CD8-positive, alpha-beta memory T cell (primary cell): ENCODE results near the gene KRTAP9-7. TPM values are rescaled to one million over a fixed set of nuclear protein-coding genes. Genes with fewer than 3 reads are reported as not detected.
"Not testable (repeated sequence)": the region's sequence is repeated elsewhere in the genome, so short reads cannot be mapped to it uniquely, and the experiment has no call there.

Source experiments
- CTCF ChIA-PET: fragments of 350-600 bp; sonication (Branson Sonifier 250); formaldehyde crosslinking; loops from one replicate; lab custom pipeline; 2021; ENCODE audit warnings: antibody characterized with exemption; lab: Charles Lee
- POLR2A ChIA-PET: fragments of 350-600 bp; sonication (Branson Sonifier 250); formaldehyde crosslinking; loops from one replicate; lab custom pipeline; 2021; ENCODE audit warnings: antibody characterized with exemption; lab: Charles Lee
- DNase-seq, 5 donors: peaks; one replicate each; pipeline versions ENCODE4 v3.0.0 to v3.0.0-alpha.2; 2020 to 2022; ENCODE audit warnings: mixed read lengths in 1 of 5
- H3K27ac ChIP-seq: one replicate; pipeline ENCODE4 v1.7.0; 2013; ENCODE audit warnings: low read depth, mild to moderate bottlenecking, low read length, moderate library complexity
- H3K27me3 ChIP-seq: 2 replicates; pipeline ENCODE4 v1.7.0; 2013; ENCODE audit warnings: low read length, mild to moderate bottlenecking; ENCODE audit not compliant: insufficient read depth, poor library complexity, severe bottlenecking
- H3K36me3 ChIP-seq: 2 replicates; pipeline ENCODE4 v1.7.0; 2013; ENCODE audit warnings: mild to moderate bottlenecking, low read length, moderate library complexity; ENCODE audit not compliant: insufficient read depth
- H3K4me1 ChIP-seq: 2 replicates; pipeline ENCODE4 v1.7.0; 2013; ENCODE audit warnings: mild to moderate bottlenecking, low read length, moderate library complexity; ENCODE audit not compliant: insufficient read depth
- H3K4me3 ChIP-seq: 2 replicates; pipeline ENCODE4 v1.7.0; 2013; ENCODE audit warnings: mild to moderate bottlenecking, low read length
- H3K9me3 ChIP-seq: 2 replicates; pipeline ENCODE4 v1.7.0; 2013; ENCODE audit warnings: mild to moderate bottlenecking, low read length
- H3K27ac Mint-ChIP-seq, 8 donors: one replicate each; pipeline ENCODE4 v1.8.0; 2020 to 2021; ENCODE audit warnings: mixed read lengths in 8 of 8, mild to moderate bottlenecking in 6 of 8, inconsistent platforms in 3 of 8, moderate library complexity in 3 of 8
- H3K27me3 Mint-ChIP-seq, 2 donors: one replicate each; pipeline ENCODE4 v1.8.0; 2020 to 2021; ENCODE audit warnings: mixed read lengths in 2 of 2, mild to moderate bottlenecking in 1 of 2, moderate library complexity in 1 of 2
- H3K36me3 Mint-ChIP-seq, 3 donors: one replicate each; pipeline ENCODE4 v1.8.0; 2020 to 2021; ENCODE audit warnings: mixed read lengths in 3 of 3, inconsistent platforms in 1 of 3, mild to moderate bottlenecking in 1 of 3
- H3K4me1 Mint-ChIP-seq, 3 donors: one replicate each; pipeline ENCODE4 v1.8.0; 2020 to 2021; ENCODE audit warnings: mixed read lengths in 3 of 3, inconsistent platforms in 1 of 3, mild to moderate bottlenecking in 1 of 3
- H3K4me3 Mint-ChIP-seq, 7 donors: one replicate each; pipeline ENCODE4 v1.8.0; 2020 to 2021; ENCODE audit warnings: mixed read lengths in 7 of 7, mild to moderate bottlenecking in 6 of 7, moderate library complexity in 4 of 7, inconsistent platforms in 2 of 7
- H3K9me3 Mint-ChIP-seq, 5 donors: one replicate each; pipeline ENCODE4 v1.8.0; 2020 to 2022; ENCODE audit warnings: mixed read lengths in 5 of 5, mild to moderate bottlenecking in 3 of 5, moderate library complexity in 2 of 5, inconsistent platforms in 1 of 5
- polyA plus RNA-seq: library from polyadenylated mRNA; unstranded; fragments of 300-500 nt; fragmentation: Illumina TruSeq; gene quantifications from one replicate; pipeline ENCODE4 v1.2.3, GENCODE V29; 2021
- total RNA-seq, 2 experiments: library from RNA; stranded (reverse); gene quantifications; one replicate each; pipeline ENCODE4 v1.2.3, GENCODE V29; 2021

The KRTAP9-7 gene
- total and polyA plus RNA-seq, 3 experiments from 2014 or later, result not detected

DNA sequence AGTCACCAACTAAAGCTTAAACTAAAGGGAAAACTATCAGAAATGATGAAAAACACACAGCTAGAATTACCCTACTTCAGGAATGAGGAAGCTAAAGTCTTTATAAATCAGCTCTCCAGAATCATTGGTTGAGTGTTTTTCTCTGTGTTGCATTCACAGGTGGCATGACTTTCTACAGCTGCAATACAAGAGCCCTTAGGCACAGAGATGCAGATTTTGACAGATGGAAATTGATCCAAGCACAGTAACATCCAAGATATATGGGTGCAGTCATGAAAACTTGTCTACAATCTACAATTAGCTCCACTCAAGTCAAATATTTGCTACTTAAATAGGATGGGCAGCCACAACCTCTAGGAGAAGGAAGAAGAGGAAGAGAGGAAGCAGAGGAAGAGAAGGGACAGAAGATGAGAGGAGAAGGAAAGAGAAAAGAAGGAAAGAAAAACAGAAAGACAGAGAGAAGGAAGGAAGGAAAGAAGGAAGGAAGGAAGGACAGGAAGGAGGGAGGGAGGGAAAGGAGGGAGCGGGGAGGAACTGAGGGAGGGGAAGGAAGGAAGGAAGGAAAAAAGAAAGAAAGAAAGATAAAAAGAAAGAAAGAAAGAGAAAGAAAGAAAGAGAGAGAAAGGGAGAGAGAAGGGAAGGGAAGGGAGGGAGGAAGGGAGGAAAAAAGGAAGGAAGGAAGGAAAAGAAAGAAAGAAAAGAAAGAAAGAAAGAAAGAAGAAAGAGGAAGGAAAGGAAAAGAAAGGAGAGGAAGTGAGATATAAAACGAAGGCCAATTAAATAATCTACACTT, 28.3 kb upstream of the KRTAP9-7 start:
- H3K36me3 ChIP-seq, H3K27me3 ChIP-seq, H3K4me3 ChIP-seq, H3K4me3 Mint-ChIP-seq, H3K4me1 ChIP-seq, H3K27ac ChIP-seq, H3K27ac Mint-ChIP-seq, DNase-seq, H3K36me3 Mint-ChIP-seq, H3K9me3 Mint-ChIP-seq, POLR2A ChIA-PET, H3K9me3 ChIP-seq, H3K4me1 Mint-ChIP-seq, CTCF ChIA-PET: not testable (repeated sequence)
- peaks cover 5 to 37% of the 10 kb centered on the region in 2 donors for H3K27me3 Mint-ChIP-seq

DNA sequence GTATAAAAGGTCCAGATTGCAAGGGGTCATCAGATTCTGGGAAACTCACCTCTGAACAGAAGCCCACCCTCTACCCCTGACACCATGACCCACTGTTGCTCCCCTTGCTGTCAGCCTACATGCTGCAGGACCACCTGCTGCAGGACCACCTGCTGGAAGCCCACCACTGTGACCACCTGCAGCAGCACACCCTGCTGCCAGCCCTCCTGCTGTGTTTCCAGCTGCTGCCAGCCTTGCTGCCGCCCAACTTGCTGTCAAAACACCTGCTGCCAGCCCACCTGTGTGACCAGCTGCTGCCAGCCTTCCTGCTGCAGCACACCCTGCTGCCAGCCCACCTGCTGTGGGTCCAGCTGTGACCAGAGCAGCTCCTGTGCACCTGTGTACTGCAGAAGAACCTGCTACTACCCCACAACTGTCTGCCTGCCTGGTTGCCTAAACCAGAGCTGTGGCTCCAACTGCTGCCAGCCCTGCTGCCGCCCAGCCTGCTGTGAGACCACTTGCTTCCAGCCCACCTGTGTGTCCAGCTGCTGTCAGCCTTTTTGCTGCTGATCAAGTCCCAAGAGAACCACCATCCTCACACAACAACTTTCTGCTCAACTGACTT, 25.8 kb upstream of the KRTAP9-7 start, which contains the start of gene KRTAP9-4:
TSS of gene KRTAP9-4 (plus strand) at position 51 of the 604 bp plus-strand sequence. CDS start at position 85, 34 bp downstream.
- H3K27me3 ChIP-seq, H3K9me3 ChIP-seq, H3K4me3 Mint-ChIP-seq, H3K4me1 ChIP-seq, H3K4me1 Mint-ChIP-seq, H3K9me3 Mint-ChIP-seq, H3K36me3 ChIP-seq, POLR2A ChIA-PET, H3K36me3 Mint-ChIP-seq, DNase-seq, H3K27ac ChIP-seq, H3K4me3 ChIP-seq, CTCF ChIA-PET: not testable (repeated sequence)
- H3K27ac Mint-ChIP-seq, result peak within 1 kb of the TSS in 1 of 8 donors; percentile 26
- peaks cover 4 to 36% of the 10 kb centered on the region in 2 donors for H3K27me3 Mint-ChIP-seq

DNA sequence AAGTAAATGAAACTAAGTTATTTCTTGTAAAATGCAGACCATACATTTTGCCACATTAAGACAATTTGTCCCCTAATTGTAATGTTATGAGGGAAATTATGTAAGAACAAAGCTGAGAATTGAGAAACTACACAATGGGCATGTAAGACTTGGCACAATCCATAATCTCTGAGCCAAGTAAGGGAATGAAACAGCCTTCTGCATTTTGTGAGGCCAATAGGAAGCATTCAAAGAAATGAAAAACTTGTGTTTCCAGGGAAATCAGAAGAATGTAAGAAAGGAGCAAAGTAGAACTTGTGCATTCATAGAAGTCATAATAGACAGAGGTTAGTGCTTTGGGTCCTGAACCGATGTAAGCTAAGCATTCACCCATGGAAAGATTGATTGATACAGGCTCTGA, 24.2 kb upstream of the KRTAP9-7 start:
- DNase-seq, result no peak
- H3K9me3 Mint-ChIP-seq, result no peaks in the 10 kb centered on the region
- H3K4me1 Mint-ChIP-seq, result no peaks in the 10 kb centered on the region
- H3K27ac ChIP-seq, result no peak overlapping the region
- H3K36me3 Mint-ChIP-seq, result no peaks in the 10 kb centered on the region
- ChIA-PET POLR2A (no interaction called here), CTCF (interaction anchor here (1.4 kb wide), 1 partner anchor 10 kb away, joined by 6 read pairs; no protein-coding TSS in a partner anchor)
- peaks cover 4 to 42% of the 10 kb centered on the region in 2 donors for H3K27me3 Mint-ChIP-seq
- H3K9me3 ChIP-seq, result no peaks in the 10 kb centered on the region
- H3K27ac Mint-ChIP-seq, result no peak overlapping the region
- no peak overlapping the region for H3K4me3 Mint-ChIP-seq
- H3K4me3 ChIP-seq, result no peak overlapping the region
- no peaks in the 10 kb centered on the region for H3K36me3 ChIP-seq
- H3K27me3 ChIP-seq, result no peaks in the 10 kb centered on the region
- H3K4me1 ChIP-seq, result no peaks in the 10 kb centered on the region

GRCh38 chr17:41254861-41255260, 20.6 kb upstream of the KRTAP9-7 start:
- Histone ChIP-seq H3K27ac (no peak overlapping the region), H3K36me3 (no peaks in the 10 kb centered on the region), H3K9me3 (no peaks in the 10 kb centered on the region), H3K4me1 (no peaks in the 10 kb centered on the region), H3K4me3 (no peak overlapping the region), H3K27me3 (no peaks in the 10 kb centered on the region)
- H3K4me1 Mint-ChIP-seq, result no peaks in the 10 kb centered on the region
- H3K27me3 Mint-ChIP-seq, result peaks cover 12 to 67% of the 10 kb centered on the region in 2 donors
- DNase-seq, result no peak
- H3K9me3 Mint-ChIP-seq, result no peaks in the 10 kb centered on the region
- H3K36me3 Mint-ChIP-seq, result no peaks in the 10 kb centered on the region
- CTCF ChIA-PET, result no interaction called here
- POLR2A ChIA-PET, result no interaction called here
- no peak overlapping the region for H3K27ac Mint-ChIP-seq
- no peak overlapping the region for H3K4me3 Mint-ChIP-seq

GRCh38 chr17:41255381-41256290, 19.9 kb upstream of the KRTAP9-7 start, which contains the start of gene KRTAP9-9:
TSS of gene KRTAP9-9 (plus strand) at chr17:41255384.
- H3K4me3 ChIP-seq, H3K4me1 ChIP-seq, CTCF ChIA-PET, H3K27ac ChIP-seq, H3K27me3 ChIP-seq, DNase-seq, H3K9me3 ChIP-seq, H3K9me3 Mint-ChIP-seq, H3K4me3 Mint-ChIP-seq, H3K4me1 Mint-ChIP-seq, H3K36me3 ChIP-seq, H3K36me3 Mint-ChIP-seq, POLR2A ChIA-PET: not testable (repeated sequence)
- Mint-ChIP-seq H3K27ac (peak within 1 kb of the TSS in 1 of 8 donors; percentile 48), H3K27me3 (peaks cover 18 to 67% of the 10 kb centered on the region in 2 donors)

- H3K36me3 Mint-ChIP-seq, result peaks cover 0 to 5% (median 0%) of the 10 kb centered on the region in 3 donors
- no peaks in the 10 kb centered on the region for H3K36me3 ChIP-seq
Observed at GRCh38 chr17:41256291-41256685, 19.2 kb upstream of the KRTAP9-7 start.

DNA sequence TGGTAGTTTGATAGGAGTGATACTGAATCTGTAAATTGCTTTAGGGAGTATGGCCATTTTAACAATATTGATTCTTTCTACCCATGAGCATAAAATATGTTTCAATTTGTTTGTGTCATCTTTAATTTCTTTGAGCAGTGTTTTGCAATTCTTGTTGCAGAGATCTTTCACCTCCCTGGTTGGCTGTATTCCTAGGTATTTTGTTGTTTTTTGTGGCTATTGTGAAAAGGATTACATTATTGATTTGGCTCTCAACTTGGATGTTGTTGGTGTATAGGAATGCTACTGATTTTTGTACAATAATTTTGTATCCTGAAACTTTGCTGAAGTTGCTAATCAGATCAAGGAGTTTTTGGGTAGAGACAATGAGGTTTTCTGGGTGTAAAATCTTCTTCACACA, 17.1 kb upstream of the KRTAP9-7 start:
- no peak for DNase-seq
- no peaks in the 10 kb centered on the region for H3K9me3 ChIP-seq
- no peaks in the 10 kb centered on the region for H3K4me1 ChIP-seq
- Mint-ChIP-seq H3K4me1 (peaks cover 9 to 16% (median 14%) of the 10 kb centered on the region in 3 donors), H3K9me3 (no peaks in the 10 kb centered on the region), H3K4me3 (no peak overlapping the region), H3K27me3 (peaks cover 22 to 64% of the 10 kb centered on the region in 2 donors), H3K27ac (no peak overlapping the region), H3K36me3 (peaks cover 0 to 7% (median 0%) of the 10 kb centered on the region in 3 donors)
- no peaks in the 10 kb centered on the region for H3K27me3 ChIP-seq
- ChIA-PET POLR2A (no interaction called here), CTCF (no interaction called here)
- no peak overlapping the region for H3K27ac ChIP-seq
- no peak overlapping the region for H3K4me3 ChIP-seq
- H3K36me3 ChIP-seq, result no peaks in the 10 kb centered on the region

More at GRCh38 chr17:41256291-41256685, 19.2 kb upstream of the KRTAP9-7 start:
- H3K4me1 Mint-ChIP-seq, result peaks cover 7 to 12% (median 11%) of the 10 kb centered on the region in 3 donors
- Histone ChIP-seq H3K4me3 (no peak overlapping the region), H3K27ac (no peak overlapping the region), H3K9me3 (no peaks in the 10 kb centered on the region), H3K4me1 (no peaks in the 10 kb centered on the region), H3K27me3 (no peaks in the 10 kb centered on the region)
- no peak for DNase-seq
- H3K9me3 Mint-ChIP-seq, result no peaks in the 10 kb centered on the region
- no peak overlapping the region for H3K27ac Mint-ChIP-seq
- POLR2A ChIA-PET, result no interaction called here
- H3K27me3 Mint-ChIP-seq, result peaks cover 22 to 74% of the 10 kb centered on the region in 2 donors
- CTCF ChIA-PET, result no interaction called here
- no peak overlapping the region for H3K4me3 Mint-ChIP-seq
